ENCODE data around the gene GLI1.
A peak's percentile ranks its signal among the peaks of the same experiment; 100 is the strongest.

DNA sequence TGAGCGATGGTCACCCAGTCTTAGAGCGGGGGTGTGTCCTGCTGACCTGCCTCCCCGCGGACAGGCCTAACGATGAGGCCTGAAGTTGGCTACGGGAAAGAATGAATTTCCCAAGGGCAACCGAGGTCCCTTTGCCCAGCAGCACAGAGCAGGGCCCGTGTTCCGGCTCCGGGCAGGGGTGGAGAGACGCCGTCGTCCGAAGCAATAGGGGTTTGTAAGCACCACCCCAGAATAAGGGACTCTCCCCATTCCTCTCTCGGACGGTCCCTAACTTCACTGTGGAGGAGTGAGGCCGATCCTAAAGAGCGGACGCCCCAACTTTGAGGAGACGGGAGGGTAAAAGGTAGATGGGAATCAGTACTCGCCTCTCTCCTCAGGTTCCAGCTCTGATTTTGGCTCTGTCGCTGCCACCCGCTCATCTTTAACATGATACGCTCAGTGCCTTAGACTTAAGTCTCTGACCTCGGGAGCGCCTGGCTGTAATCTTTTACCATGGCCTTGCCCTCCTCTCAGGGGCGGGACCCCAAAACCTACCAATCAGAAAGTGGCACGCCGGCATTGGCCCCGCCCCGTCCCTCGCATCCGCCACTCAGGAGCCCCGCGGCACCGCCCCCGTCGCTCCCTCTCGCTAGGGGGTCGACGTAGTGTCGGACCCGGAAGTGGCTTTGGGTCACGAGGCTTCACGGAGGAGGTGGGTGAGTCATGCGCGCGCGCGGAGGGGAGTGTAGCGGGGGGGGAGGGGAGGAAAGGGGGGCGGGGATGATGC lies 60.7 kb downstream of the GLI1 start, which contains the start of gene DDIT3:
- no peak for TF ChIP-seq CTCF (IDR thresholded peaks at IDR 0.05 in 4 of 5, conservative IDR thresholded peaks at IDR 0.05 in 1 of 5)
- peak; percentile 99 for TF ChIP-seq POLR2A (IDR thresholded peaks at IDR 0.05)

Data from gastrocnemius medialis (tissue), 4 donors.